ENCODE data around the gene ACP4.

The ACP4 gene

DNA sequence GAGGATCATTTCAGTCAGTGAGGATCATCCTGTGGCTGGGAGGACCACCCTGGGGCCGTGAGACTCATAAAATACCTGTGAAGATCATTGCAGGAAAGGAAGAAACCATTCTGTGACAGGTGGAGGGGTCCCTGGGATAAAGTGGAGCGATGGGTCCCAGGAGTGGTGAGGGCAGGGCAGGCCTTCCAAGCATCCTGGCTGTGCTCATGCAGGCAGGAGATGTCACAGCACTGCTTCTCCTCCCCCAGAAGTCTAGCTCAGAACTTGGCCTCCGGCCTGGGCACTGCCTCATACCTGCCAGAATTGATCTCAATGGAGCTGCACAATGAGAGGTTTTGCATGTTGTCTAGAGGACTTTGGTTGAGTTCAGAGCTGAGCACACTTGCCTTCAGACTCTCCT, 22.3 kb downstream of the ACP4 start:
- in situ Hi-C loops (cut with HindIII; ENCODE audit: low sequenced_read_pairs), result no loop called here
- TF ChIP-seq, protein P1, sequence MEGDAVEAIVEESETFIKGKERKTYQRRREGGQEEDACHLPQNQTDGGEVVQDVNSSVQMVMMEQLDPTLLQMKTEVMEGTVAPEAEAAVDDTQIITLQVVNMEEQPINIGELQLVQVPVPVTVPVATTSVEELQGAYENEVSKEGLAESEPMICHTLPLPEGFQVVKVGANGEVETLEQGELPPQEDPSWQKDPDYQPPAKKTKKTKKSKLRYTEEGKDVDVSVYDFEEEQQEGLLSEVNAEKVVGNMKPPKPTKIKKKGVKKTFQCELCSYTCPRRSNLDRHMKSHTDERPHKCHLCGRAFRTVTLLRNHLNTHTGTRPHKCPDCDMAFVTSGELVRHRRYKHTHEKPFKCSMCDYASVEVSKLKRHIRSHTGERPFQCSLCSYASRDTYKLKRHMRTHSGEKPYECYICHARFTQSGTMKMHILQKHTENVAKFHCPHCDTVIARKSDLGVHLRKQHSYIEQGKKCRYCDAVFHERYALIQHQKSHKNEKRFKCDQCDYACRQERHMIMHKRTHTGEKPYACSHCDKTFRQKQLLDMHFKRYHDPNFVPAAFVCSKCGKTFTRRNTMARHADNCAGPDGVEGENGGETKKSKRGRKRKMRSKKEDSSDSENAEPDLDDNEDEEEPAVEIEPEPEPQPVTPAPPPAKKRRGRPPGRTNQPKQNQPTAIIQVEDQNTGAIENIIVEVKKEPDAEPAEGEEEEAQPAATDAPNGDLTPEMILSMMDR (IDR thresholded peaks at IDR 0.05; ENCODE audit: low read depth, low read length, missing control alignments), result no peak
- no peak for DNase-seq (ENCODE audit: low read depth)
- H3K4me3 ChIP-seq (ENCODE audit: low read depth, low read length), result no peak overlapping the region

DNA sequence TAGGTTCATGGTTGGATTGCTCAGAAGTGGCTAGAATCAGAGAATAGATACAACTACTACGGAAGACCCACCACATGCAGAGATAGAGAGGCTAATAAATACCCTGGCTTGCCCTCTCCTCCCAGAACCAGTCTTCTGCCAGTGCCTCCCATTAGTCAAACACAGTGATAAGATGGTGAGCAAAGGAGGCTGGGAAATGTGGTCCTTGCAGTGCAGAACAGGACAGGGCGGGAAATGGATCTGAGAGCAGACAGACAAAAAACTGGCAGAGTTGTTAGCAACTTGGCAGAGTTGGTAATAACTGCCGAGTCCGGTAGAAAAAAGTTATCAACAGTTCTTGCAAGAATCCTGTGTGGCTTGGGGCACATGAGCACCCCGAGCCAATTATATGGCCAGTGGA, 24.7 kb downstream of the ACP4 start:
- no peak overlapping the region for H3K4me3 ChIP-seq (ENCODE audit: low read depth, low read length)
- no peak for DNase-seq (ENCODE audit: low read depth)
- in situ Hi-C loops (cut with HindIII; ENCODE audit: low sequenced_read_pairs), result no loop called here
- TF ChIP-seq, protein P1 (IDR thresholded peaks at IDR 0.05; ENCODE audit: low read depth, low read length, missing control alignments), result no peak

DNA sequence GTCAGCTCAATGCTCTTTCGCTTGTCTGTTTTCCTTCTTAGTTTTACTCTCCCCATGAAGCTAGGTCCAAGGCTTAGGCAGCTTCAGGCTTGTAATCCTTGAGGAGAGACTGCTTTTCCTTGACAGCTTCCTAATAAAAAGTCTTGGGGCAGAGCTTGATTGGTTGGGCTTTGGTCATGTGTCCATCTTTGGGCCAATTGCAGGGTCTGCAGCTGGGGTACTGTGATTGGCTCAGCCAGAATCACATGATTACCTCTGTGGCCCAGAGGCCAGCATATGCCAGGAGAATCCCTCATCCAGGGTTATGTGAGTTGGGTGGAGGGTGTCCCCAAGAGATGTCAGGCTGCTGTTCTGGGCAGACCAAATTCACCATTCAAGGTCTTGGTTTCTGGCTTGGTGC, 25.2 kb downstream of the ACP4 start:
- H3K4me3 ChIP-seq (ENCODE audit: low read depth, low read length), result no peak overlapping the region
- in situ Hi-C loops (cut with HindIII; ENCODE audit: low sequenced_read_pairs), result no loop called here

DNA sequence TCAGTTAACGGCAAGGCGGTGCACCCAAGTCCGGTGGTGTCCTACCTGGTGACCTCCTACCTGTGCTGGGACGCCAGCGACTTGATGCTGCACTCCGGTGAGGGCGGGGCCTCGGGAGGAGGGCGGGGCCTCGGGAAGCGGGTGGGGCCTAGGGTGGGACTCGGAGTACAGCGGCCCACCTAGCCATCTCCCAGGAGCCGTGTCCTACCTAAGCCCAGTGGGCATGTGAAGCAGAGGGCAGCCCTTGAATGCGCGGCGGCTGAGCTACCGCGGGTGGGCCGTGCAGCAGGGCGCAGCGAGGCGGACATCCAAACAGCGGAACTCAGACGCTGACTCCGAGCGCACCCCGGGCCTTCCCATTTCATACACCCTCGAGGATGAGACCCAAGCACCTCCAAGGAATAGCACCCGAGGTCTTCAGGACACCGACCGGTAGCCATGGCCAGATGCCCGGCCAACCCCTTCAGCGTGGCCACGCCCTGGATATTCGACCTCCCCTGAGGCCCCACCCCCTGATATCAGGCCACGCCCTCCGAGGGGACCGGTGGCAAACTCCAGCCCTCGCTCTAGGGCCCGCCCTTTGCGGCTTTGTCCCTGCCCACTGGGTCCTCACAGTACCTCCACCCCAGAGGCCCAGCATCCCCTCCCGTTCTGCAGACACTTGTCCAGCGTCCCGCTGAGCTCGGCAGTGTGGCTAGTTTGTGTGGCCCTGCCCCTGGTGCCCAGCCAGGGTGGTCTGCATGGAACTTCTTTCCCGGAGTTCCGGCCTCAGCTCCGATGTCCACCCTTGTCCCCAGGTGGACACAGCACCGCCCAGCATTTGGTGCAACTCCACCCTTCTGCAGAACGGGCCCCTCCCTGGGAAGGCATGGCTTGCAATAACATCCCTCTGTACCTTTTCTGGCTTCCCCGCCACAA, 28.0 kb downstream of the ACP4 start:
- H3K4me3 ChIP-seq (ENCODE audit: low read depth, low read length), result peak overlapping the region; percentile 24
- DNase-seq (ENCODE audit: low read depth), result no peak
- TF ChIP-seq, protein P1 (IDR thresholded peaks at IDR 0.05; ENCODE audit: low read depth, low read length, missing control alignments), result no peak
- in situ Hi-C loops (cut with HindIII; ENCODE audit: low sequenced_read_pairs), result no loop called here

More for the DNA sequence above, 25.2 kb downstream of the ACP4 start:
- TF ChIP-seq, protein P1 (IDR thresholded peaks at IDR 0.05; ENCODE audit: low read depth, low read length, missing control alignments), result no peak
- DNase-seq (ENCODE audit: low read depth), result no peak

DNA sequence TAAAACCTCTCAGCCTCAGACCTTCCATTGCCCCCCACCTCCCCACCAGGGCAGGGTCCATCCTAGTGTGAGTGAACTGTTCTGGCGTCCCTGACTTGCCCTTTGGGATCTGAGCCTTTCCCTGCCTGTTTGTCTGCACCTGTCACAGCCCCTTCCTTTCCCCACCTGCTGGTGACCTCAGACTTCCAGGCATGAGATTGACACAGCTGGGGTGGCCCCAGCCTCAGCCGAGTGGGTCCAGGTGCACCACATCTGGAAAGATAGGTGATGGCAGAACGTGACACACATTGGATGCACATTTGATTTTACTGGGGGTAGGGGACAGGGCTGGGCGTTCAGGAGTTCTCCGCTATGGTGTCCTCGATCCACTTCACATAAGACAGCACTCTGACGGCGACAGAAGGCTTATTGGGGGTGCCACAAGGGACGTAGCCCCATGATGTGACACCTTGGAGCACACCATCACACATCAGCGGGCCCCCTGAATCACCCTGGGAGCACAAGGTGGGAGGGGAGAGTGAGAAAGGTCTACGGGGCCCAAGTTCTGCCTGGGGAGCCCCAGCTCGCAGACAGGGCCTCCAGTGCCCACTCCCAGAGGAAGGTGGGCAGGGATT, 28.8 kb downstream of the ACP4 start:
- no peak for DNase-seq (ENCODE audit: low read depth)
- H3K4me3 ChIP-seq (ENCODE audit: low read depth, low read length), result no peak overlapping the region
- TF ChIP-seq, protein P1 (IDR thresholded peaks at IDR 0.05; ENCODE audit: low read depth, low read length, missing control alignments), result no peak
- in situ Hi-C loops (cut with HindIII; ENCODE audit: low sequenced_read_pairs), result no loop called here

DNA sequence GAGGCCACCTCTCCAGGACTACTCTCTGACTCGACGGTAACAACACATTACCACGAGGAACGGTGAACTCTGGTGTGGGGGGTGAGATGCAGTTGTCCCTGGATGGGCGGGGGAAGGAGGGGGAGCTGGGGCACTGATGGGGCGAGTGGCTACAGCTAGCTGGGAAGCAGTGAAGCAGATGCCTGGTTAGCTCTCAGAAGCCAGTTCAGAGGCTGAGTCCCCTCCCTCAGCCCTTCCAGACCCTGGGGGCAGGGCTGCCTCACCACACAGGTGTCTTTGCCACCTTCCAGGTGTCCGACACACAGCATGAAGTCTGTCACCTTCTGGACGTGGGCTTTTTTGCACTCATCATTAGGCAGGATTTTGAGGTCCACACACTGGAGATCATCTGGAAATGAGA, 29.4 kb downstream of the ACP4 start:
- in situ Hi-C loops (cut with HindIII; ENCODE audit: low sequenced_read_pairs), result no loop called here
- TF ChIP-seq, protein P1 (IDR thresholded peaks at IDR 0.05; ENCODE audit: low read depth, low read length, missing control alignments), result no peak
- DNase-seq (ENCODE audit: low read depth), result no peak
- no peak overlapping the region for H3K4me3 ChIP-seq (ENCODE audit: low read depth, low read length)
